Measurements from ENCODE around the gene BCORL1.

GRCh38 chrX:129992181-129992580 lies 9.7 kb downstream of the BCORL1 start:
- TF ChIP-seq CTCF (IDR thresholded peaks at IDR 0.05; ENCODE audit: poor library complexity) (no peak), EZH2 (IDR thresholded peaks at IDR 0.05; ENCODE audit: borderline replicate concordance) (no peak), EZH2phosphoT487 (IDR thresholded peaks at IDR 0.05; ENCODE audit: low read depth, severe bottlenecking, unreplicated experiment) (no peak)

All from hepatocyte (in vitro differentiated cells).